Epithelial cell of prostate (primary cell): ENCODE data around the gene GPR35.

Experiments
- DNase-seq: peaks from one replicate; pipeline ENCODE4 v3.0.0-alpha.2; 2011; ENCODE audit warnings: low read depth, low spot score
- H3K27ac ChIP-seq: fragments of 450-650 bp; 2 replicates; pipeline ENCODE4 v1.5.1; 2017; ENCODE audit warnings: mild to moderate bottlenecking

Gene GPR35

GRCh38 chr2:240635998-240636547 lies 10.8 kb downstream of the GPR35 start:
- DNase-seq: no peak

DNA sequence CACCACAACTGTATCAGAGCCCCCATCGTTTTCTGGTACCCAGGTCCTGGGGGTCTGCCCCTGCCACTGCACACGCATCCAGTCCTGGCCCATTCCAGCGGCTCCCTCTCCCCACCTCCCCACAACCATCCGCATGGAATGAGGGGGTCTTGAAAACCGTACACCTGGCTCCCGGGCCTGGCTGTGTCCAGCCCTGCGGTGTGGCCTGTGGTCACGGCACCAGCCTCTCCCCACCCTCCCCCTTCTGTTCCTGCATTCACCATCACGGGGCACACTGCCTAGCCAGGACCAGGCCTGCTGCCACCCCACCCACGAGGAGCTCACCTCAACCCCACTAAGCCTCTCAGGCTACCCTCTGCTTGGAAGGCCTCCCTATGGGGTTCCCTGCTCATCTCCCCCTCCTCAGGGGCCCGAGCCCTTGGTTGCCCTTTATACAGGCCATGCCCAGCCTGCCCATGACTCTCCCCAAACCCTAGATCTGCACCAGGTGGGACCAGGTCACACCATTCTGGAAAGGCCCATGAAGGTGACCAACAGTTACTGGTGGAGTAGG lies 11.4 kb downstream of the GPR35 start:
- H3K27ac ChIP-seq: no peak overlapping the region
- DNase-seq: no peak

More at GRCh38 chr2:240635998-240636547, 10.8 kb downstream of the GPR35 start:
- H3K27ac ChIP-seq: no peak overlapping the region

DNA sequence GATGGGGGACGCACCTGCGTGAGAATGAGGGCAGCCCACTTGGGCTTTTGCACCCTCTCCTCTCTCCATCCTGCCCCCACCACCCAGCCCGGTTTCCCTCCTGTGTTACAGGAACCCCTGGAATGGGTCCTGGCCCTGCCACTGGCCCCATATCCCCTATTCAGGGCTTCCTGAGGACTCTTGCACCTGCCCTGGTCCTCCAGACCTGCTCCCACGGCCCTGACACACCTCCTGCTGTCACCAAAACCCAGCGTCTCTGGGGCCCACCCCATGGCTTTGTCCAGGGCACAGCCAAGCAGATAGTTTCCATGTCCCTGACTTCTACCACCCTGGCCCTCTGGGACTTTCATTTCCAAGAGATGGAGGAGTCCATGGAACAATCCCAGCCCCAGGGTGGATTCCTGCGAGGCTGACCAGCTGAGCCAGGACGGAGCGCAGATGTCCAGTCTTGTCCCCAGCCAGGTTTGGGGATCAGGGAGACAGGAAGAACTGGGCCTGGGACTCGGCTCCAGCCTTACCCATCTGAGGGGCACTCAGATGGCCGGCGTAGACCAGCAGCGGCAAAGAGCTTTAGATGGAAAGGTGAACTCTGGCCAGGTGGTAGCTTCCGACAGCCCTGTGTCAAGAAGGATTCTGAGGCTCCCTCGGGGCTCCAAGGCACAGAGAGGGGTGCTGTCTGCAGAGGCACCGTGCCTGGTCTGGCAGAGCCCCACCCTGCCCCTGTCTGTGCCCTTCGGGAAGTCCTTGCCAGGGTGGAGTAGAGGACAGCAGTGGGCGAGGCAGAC lies 12.0 kb downstream of the GPR35 start:
- H3K27ac ChIP-seq: no peak overlapping the region
- no peak for DNase-seq

DNA sequence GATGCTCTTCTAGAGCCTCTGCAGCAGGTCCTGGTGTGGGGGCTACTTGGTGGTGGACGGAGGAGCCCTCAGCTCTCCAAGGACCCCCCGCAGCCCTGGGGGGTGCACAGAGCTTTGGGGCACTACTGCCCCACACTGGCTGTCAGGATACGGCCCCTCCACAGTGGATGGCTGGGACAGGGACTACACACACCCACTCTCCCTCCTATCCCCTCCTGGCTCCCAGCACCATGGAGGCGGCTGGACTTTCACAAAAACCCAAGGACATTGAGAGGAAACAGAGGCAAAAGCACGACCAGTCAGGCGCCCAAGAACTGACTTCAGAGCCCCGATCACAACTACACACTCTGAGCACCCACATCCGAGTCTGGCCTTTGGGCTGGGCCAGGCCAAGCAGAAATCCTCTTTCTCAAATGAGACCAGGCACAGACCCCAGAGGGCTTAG lies 12.6 kb downstream of the GPR35 start:
- DNase-seq: no peak
- no peak overlapping the region for H3K27ac ChIP-seq

GRCh38 chr2:240638512-240639160 lies 13.4 kb downstream of the GPR35 start:
- DNase-seq: no peak
- H3K27ac ChIP-seq: no peak overlapping the region

DNA sequence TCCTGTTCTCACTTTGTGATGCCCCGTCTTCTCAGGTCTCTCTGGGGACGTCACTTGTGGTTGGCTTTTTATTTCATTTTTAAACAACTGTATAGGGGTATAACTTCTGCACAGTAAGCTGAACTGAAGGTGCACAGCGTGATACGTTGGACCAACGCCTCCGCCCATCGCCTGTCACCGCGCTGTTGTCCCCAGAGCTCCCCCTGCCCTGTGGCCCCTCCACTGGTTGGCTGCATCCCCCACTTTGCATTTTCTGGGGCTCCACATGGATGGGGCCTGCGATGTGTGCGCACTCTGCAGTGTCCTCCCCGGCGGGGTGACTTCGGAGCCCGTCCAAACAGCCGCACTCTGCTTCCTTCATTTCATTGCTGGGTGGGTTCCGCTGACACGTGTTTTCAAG lies 14.3 kb downstream of the GPR35 start:
- no peak overlapping the region for H3K27ac ChIP-seq
- DNase-seq: no peak

DNA sequence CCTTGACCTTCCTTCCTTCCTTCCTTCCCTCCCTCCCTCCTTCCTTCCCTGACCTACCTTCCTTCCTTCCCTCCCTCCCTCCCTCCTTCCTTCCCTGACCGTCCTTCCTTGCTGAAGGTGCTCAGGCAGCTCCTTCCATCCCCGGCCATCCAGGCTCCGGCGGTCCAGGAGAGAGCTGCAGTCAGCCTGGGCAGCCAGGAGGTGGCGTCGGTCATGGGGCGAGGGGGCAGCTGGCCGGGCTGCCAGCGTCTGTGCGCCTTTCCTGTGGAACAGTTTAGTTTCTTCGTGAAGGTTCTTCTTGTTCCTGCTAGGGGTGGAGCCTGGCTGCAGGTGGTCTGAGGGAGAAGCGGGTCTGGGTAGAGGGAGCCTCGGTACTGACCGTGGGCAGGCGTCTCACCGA lies 15.7 kb downstream of the GPR35 start:
- H3K27ac ChIP-seq: no peak overlapping the region
- no peak for DNase-seq

- no peak overlapping the region for H3K27ac ChIP-seq
- DNase-seq: no peak
These were observed 17.0 kb downstream of the GPR35 start for GRCh38 chr2:240642061-240642805.

GRCh38 chr2:240642806-240643092 lies 17.5 kb downstream of the GPR35 start:
- no peak overlapping the region for H3K27ac ChIP-seq
- no peak for DNase-seq

DNA sequence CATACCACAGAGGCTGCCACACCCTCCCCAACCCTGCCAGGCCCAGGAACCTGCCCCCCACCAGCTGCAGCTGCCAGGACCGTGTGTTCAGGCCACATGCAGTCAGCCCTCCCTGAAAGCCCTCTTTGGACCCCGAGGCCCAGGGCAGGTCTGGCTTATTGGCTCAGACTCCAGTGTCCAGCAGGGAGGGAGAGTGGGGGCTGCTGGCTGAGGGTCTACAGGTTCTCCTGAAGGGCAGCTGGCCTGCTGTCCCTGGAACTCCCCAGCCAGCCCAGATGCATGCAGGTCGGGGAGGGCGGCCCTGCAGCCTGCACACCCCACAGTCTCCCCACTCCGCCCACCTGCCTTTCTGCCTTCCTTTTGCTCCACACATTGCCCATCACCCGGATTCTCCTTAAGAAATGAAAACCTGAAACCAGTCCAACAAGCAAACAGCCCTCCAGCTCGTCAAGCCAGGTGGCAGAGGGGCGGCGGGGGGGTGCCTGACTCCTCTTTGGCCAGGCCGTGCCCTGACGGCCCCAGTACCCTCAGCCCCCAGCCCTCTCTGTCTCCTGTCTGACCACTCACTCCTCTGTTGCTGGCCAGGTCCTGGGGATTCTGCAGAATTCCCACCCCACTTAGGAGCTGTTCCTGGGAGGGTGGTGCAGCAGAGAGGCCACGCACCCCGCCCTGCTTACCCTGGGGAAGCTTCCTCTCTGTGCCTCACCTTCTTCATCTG lies 18.0 kb downstream of the GPR35 start:
- H3K27ac ChIP-seq: no peak overlapping the region
- DNase-seq: no peak

DNA sequence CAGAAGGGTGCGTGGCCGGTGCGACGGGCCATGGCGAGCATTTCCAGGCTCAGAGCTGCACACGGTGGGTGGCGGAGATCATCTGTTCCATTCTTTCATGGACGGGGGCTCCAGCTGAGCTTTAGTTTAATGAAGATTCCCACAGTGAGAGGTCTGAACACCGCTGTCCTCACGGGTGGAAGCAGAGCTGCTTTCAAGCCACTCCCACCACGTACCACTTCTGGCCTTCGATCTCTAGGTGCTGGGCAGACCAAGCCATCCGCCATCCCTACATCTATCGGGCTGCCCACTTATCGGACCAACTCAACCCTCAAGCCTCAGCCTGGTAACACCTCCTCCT lies 18.5 kb downstream of the GPR35 start:
- DNase-seq: no peak
- no peak overlapping the region for H3K27ac ChIP-seq

GRCh38 chr2:240644171-240644651 lies 18.9 kb downstream of the GPR35 start:
- no peak for DNase-seq
- H3K27ac ChIP-seq: no peak overlapping the region

DNA sequence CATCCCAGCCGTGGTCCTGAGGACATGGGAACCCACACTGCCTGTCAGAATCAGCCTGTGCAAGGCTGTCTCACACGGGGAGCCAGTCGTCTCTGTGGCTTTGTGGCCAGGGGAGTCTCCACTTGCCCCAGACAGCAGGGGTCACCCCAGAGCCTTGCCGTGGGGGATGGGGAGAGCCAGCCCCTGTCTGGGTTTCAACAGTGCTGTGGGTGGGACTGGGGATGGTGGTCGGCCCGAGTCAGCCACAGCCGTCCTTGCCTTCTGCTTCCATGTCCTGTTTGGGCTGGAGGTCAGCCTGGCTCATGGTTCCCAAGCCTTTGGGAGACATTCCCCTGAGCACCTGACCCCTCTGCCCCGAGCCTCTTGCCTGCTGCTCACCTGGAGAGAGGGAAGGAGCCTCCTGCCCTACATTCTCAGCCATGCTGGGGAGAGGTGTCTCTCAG lies 19.6 kb downstream of the GPR35 start:
- no peak overlapping the region for H3K27ac ChIP-seq
- DNase-seq: no peak

DNA sequence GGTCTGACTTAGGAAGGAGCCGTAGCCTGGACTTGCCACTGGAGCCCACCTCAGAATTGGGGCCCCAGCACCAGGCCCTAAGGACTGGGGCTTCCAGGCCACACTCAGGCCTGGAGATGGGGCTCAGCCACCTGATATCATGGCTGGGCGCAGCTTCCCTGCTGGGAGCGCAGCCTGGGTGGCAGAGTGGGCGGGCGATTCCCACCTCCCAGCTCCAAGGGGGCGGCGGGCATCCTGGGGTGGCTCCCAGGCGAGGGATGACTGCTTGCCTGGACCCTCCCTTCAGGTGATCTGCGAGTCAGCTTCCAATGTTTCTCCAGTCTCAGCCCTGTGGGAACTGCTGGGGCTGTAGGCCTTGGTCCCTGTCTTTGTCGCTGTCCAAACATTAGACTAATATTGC lies 20.1 kb downstream of the GPR35 start:
- H3K27ac ChIP-seq: no peak overlapping the region
- no peak for DNase-seq

DNA sequence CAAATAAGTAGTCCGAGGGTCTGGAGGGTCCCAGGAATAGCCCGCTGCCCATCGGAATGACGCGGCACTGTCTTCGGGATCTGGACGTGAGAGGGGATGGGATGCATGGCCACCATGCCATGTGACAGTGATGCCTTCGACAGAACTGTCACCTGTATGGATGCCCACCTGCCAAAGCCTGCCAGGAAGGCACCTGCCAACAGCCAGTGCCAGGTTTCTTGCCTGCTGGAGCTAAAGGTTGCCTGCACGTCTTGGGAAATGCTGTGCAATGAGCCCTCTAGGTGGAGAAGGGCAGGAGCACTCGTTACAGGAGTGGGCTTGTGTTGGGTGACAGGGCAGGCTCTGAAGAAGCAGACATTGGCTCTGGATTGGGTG lies 20.5 kb downstream of the GPR35 start:
- no peak for DNase-seq
- no peak overlapping the region for H3K27ac ChIP-seq

GRCh38 chr2:240646176-240646899 lies 21.1 kb downstream of the GPR35 start:
- no peak overlapping the region for H3K27ac ChIP-seq
- DNase-seq: no peak

- no peak overlapping the region for H3K27ac ChIP-seq
- DNase-seq: no peak
These were observed 21.7 kb downstream of the GPR35 start for GRCh38 chr2:240646900-240647502.

GRCh38 chr2:240647503-240648154 lies 22.3 kb downstream of the GPR35 start:
- no peak for DNase-seq
- no peak overlapping the region for H3K27ac ChIP-seq
